GM12874 (cell line): ENCODE results near the gene TYMS.

Source experiments
- TF ChIP-seq, protein P1 (sequence below): IDR thresholded peaks from 2 replicates; pipeline ENCODE4 v1.5.1; 2011; ENCODE audit warnings: low read depth, mild to moderate bottlenecking, control low read depth, low read length, moderate library complexity; ENCODE audit not compliant: insufficient read depth

Gene TYMS

GRCh38 chr18:658947-659533 lies 1.6 kb downstream of the TYMS start:
- TF ChIP-seq, protein P1, sequence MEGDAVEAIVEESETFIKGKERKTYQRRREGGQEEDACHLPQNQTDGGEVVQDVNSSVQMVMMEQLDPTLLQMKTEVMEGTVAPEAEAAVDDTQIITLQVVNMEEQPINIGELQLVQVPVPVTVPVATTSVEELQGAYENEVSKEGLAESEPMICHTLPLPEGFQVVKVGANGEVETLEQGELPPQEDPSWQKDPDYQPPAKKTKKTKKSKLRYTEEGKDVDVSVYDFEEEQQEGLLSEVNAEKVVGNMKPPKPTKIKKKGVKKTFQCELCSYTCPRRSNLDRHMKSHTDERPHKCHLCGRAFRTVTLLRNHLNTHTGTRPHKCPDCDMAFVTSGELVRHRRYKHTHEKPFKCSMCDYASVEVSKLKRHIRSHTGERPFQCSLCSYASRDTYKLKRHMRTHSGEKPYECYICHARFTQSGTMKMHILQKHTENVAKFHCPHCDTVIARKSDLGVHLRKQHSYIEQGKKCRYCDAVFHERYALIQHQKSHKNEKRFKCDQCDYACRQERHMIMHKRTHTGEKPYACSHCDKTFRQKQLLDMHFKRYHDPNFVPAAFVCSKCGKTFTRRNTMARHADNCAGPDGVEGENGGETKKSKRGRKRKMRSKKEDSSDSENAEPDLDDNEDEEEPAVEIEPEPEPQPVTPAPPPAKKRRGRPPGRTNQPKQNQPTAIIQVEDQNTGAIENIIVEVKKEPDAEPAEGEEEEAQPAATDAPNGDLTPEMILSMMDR = no peak

DNA sequence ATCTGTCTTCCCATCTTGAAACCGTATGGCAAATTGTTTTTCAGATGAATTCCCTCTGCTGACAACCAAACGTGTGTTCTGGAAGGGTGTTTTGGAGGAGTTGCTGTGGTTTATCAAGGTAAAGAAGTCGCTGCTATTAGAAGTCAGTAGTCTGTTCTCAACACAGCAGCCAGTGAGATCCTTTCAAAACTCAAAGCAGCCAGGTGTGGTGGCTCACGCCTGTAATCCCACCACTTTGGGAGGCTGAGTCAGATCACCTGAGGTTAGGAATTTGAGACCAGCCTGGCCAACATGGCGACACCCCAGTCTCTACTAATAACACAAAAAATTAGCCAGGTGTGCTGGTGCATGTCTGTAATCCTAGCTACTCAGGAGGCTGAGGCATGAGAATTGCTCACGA lies 2.1 kb downstream of the TYMS start:
- TF ChIP-seq, protein P1 = no peak

DNA sequence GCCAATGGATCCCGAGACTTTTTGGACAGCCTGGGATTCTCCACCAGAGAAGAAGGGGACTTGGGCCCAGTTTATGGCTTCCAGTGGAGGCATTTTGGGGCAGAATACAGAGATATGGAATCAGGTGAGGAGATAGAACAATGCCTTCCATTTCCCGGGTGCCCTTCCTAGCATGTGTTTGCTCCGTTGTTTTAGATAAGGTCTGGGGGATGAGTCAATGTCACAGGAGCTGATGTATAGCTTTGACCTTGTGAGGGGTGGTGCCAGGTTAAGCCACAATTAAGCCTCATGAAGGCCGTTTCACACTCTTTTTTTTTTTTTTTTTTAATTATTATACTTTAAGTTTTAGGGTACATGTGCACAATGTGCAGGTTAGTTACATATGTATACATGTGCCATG lies 4.7 kb downstream of the TYMS start:
- TF ChIP-seq, protein P1 = no peak

DNA sequence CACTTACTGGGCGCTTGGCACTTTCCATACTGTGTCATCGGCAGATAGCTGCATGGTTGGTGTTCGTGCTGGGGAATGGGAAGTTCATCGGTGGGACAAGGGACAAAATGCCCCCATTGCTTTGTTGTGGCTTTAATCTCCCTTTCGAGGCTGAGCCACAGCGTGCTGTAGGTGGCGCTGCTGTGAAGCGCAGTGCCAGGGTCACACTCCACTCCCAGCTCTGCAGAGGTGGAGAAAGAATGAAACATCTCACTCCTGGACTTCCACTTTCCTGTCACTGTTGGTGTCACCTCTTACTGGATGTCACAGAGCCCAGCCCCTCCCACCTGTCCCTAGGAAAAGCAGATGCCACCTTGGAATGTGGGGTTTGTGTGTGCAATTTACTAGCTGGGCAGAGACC lies 8.7 kb downstream of the TYMS start:
- TF ChIP-seq, protein P1 = no peak

DNA sequence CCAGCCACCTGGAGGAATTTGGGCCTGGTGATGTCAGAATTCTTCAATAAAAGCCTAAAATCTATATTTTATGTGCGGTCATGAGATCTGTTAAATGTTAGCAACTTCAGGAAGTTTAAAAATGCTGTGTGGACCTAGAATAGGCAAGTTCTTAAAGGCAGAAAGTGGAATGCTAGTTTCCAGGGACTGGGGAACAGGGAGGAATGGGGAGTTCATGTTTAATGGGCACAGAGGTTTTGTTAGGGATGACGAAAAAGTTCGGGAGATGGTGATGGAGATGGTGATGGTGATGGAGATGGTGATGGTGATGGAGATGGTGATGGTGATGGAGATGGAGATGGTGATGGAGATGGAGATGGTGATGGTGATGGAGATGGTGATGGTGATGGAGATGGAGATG lies 9.2 kb downstream of the TYMS start:
- TF ChIP-seq, protein P1 = no peak

DNA sequence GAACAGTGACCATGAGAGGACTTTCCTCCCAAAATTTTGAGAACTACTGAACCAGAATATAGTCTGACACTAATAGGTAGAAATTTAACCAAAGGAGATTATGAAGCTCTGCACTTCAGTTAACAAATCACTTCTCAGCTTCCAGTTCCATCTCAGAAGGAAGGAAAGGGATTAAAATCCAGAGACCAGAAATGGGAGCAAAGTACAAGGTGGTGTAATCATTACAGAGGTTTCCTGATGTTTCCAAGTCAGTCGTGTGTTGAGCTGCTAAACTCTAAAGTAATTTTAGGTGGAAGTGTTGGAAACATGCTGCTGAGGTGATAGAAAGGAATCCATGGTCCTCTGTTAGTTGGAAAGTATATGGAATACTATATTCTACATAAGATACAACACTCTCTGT lies 10.8 kb downstream of the TYMS start:
- TF ChIP-seq, protein P1 = no peak

DNA sequence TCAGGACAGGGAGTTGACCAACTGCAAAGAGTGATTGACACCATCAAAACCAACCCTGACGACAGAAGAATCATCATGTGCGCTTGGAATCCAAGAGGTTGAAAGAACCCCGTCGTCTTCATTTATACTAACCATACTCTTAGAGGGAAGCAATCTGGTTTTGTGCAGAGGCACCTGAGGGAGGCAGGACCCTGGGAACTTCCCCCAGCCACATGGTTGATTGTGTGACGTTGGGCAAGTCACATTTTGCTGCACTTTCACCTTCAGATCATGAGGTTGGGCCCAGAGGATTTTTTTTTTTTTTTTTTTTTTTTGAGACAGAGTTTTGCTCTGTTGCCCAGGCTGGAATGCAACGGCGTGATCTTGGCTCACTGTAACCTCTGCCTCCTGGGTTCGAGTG lies 11.6 kb downstream of the TYMS start:
- TF ChIP-seq, protein P1 = no peak
